ENCODE results near the gene COL5A3.

- TF ChIP-seq CTCF (IDR thresholded peaks at IDR 0.05) (no peak), POLR2A (IDR thresholded peaks at IDR 0.05) (no peak)
These were observed 39.8 kb downstream of the COL5A3 start for GRCh38 chr19:9970481-9970880.

All from esophagus squamous epithelium (tissue), 4 donors.